IMR-90 (cell line): ENCODE measurements around the gene AMPD1. TPM values are rescaled to one million over a fixed set of nuclear protein-coding genes. Genes with fewer than 3 reads are reported as not detected.

Experiments
- ATAC-seq: fragments of 200-7000 bp; cut with Tn5 transposase; 2 replicates; pipeline ENCODE4 v1.9.1; 2020; ENCODE audit warnings: low read depth, mild to moderate bottlenecking, moderate library complexity
- BruUV-seq: library from RNA; stranded (reverse); fragments of 400-500 nt; replicated peaks from 2 replicates; lab custom pipeline; 2021; lab: Mats Ljungman, UMichigan
- CTCF ChIA-PET: fragments of 300-600 bp; formaldehyde crosslinking; extraction: SDS; loops from one replicate; lab custom pipeline; 2021; ENCODE audit warnings: antibody characterized with exemption; lab: Yijun Ruan, JAX
- POLR2A ChIA-PET: fragments of 300-600 bp; sonication (Branson Sonifier 250); formaldehyde crosslinking; loops from one replicate; lab custom pipeline; 2022; ENCODE audit warnings: antibody characterized with exemption; ENCODE audit not compliant: unreplicated experiment; lab: Charles Lee
- DNase-seq: peaks from one replicate; pipeline ENCODE4 v3.0.0; 2013
- H2AFZ ChIP-seq: replicated peaks from 2 replicates; pipeline ENCODE3; 2013; ENCODE audit warnings: low read length, mild to moderate bottlenecking; ENCODE audit not compliant: poor library complexity
- H2AK5ac ChIP-seq: 2 replicates; pipeline ENCODE4 v1.6.1; 2013; ENCODE audit warnings: low read depth, low read length, inconsistent platforms
- H2AK9ac ChIP-seq: replicated peaks from 2 replicates; pipeline ENCODE3; 2013; ENCODE audit warnings: mild to moderate bottlenecking, low read depth, low read length, moderate library complexity; ENCODE audit not compliant: poor library complexity
- H2BK120ac ChIP-seq: 2 replicates; pipeline ENCODE4 v1.6.1; 2013; ENCODE audit warnings: low read depth, low read length, inconsistent platforms
- H2BK15ac ChIP-seq: 3 replicates; pipeline ENCODE4 v1.6.1; 2013; ENCODE audit warnings: low read depth, low read length, inconsistent platforms
- H2BK20ac ChIP-seq: 2 replicates; pipeline ENCODE4 v1.6.1; 2013; ENCODE audit warnings: low read depth, mild to moderate bottlenecking, inconsistent platforms, low read length, moderate library complexity
- H2BK5ac ChIP-seq: 2 replicates; pipeline ENCODE4 v1.6.1; 2013; ENCODE audit warnings: mild to moderate bottlenecking, low read depth, low read length, inconsistent platforms; ENCODE audit not compliant: poor library complexity, severe bottlenecking
- H3K14ac ChIP-seq: replicated peaks from 2 replicates; pipeline ENCODE4 v1.6.1; 2013; ENCODE audit warnings: low read depth, low read length, inconsistent platforms
- H3K18ac ChIP-seq: 2 replicates; pipeline ENCODE4 v1.6.1; 2013; ENCODE audit warnings: low read depth, low read length, control low read depth
- H3K23ac ChIP-seq: 2 replicates; pipeline ENCODE4 v1.6.1; 2013; ENCODE audit warnings: low read depth, low read length, inconsistent platforms
- H3K27ac ChIP-seq: 2 replicates; pipeline ENCODE4 v1.5.1; 2013; ENCODE audit warnings: mild to moderate bottlenecking, control low read depth, low read length; ENCODE audit not compliant: insufficient read depth
- H3K27me3 ChIP-seq: 2 replicates; pipeline ENCODE4 v1.6.1; 2013; ENCODE audit warnings: low read length; ENCODE audit not compliant: control insufficient read depth, insufficient read depth
- H3K36me3 ChIP-seq: 2 replicates; pipeline ENCODE4 v1.6.1; 2013; ENCODE audit warnings: low read length, mixed read lengths; ENCODE audit not compliant: control insufficient read depth, insufficient read depth
- H3K4ac ChIP-seq: 2 replicates; pipeline ENCODE4 v1.6.1; 2013; ENCODE audit warnings: low read depth, low read length, inconsistent platforms
- H3K4me1 ChIP-seq: 2 replicates; pipeline ENCODE4 v1.6.1; 2013; ENCODE audit warnings: low read length, mixed read lengths; ENCODE audit not compliant: control insufficient read depth, insufficient read depth
- H3K4me2 ChIP-seq: 2 replicates; pipeline ENCODE4 v1.6.1; 2013; ENCODE audit warnings: low read depth, mild to moderate bottlenecking, control low read depth, low read length, moderate library complexity
- H3K4me3 ChIP-seq: 2 replicates; pipeline ENCODE4 v1.5.1; 2013; ENCODE audit warnings: low read depth, mild to moderate bottlenecking, control low read depth, low read length, moderate library complexity; ENCODE audit not compliant: insufficient read depth
- H3K56ac ChIP-seq: 2 replicates; pipeline ENCODE4 v1.6.1; 2013; ENCODE audit warnings: low read length, inconsistent platforms; ENCODE audit not compliant: insufficient read depth; ENCODE audit errors: extremely low read depth
- H3K79me1 ChIP-seq, 2 experiments: 2 replicates each; pipeline ENCODE4 v1.6.1; 2013; ENCODE audit warnings: low read length in 2 of 2, inconsistent platforms in 1 of 2, low read depth in 1 of 2
- H3K9ac ChIP-seq: 2 replicates; pipeline ENCODE4 v1.6.1; 2013; ENCODE audit warnings: low read depth, low read length, control low read depth
- H3K9me1 ChIP-seq: 2 replicates; pipeline ENCODE4 v1.6.1; 2013; ENCODE audit warnings: low read length, inconsistent platforms; ENCODE audit not compliant: insufficient read depth
- H3K9me3 ChIP-seq: 2 replicates; pipeline ENCODE4 v1.6.1; 2013; ENCODE audit warnings: low read length; ENCODE audit not compliant: control insufficient read depth, insufficient read depth
- H4K20me1 ChIP-seq: 2 replicates; pipeline ENCODE4 v1.6.1; 2013; ENCODE audit warnings: low read length, inconsistent platforms; ENCODE audit not compliant: insufficient read depth
- H4K5ac ChIP-seq: 2 replicates; pipeline ENCODE4 v1.6.1; 2013; ENCODE audit warnings: mild to moderate bottlenecking, low read depth, low read length, control low read depth
- H4K8ac ChIP-seq, 2 experiments: 2 replicates each; pipeline ENCODE4 v1.6.1; 2013; ENCODE audit warnings: low read depth in 2 of 2, low read length in 2 of 2, control low read depth in 1 of 2, inconsistent platforms in 1 of 2
- H4K91ac ChIP-seq: 2 replicates; pipeline ENCODE4 v1.6.1; 2013; ENCODE audit warnings: low read depth, low read length, inconsistent platforms; ENCODE audit not compliant: insufficient read depth
- BHLHE40 ChIP-seq: fragments of 150-350 bp; IDR thresholded peaks from 2 replicates; pipeline ENCODE4 v1.6.1; 2016; ENCODE audit warnings: mild to moderate bottlenecking, low read depth, low read length
- CEBPB ChIP-seq: IDR thresholded peaks from 2 replicates; pipeline ENCODE4 v1.6.1; 2012; ENCODE audit warnings: low read depth, low read length, improper control_type of control experiment
- MAFK ChIP-seq: IDR thresholded peaks from 2 replicates; pipeline ENCODE4 v1.6.1; 2012; ENCODE audit warnings: low read depth, low read length, improper control_type of control experiment
- MAZ ChIP-seq: IDR thresholded peaks from 2 replicates; pipeline ENCODE4 v1.6.1; 2012; ENCODE audit warnings: low read depth, mild to moderate bottlenecking, low read length, improper control_type of control experiment, moderate library complexity, borderline replicate concordance
- MXI1 ChIP-seq: IDR thresholded peaks from 2 replicates; pipeline ENCODE4 v1.6.1; 2012; ENCODE audit warnings: low read depth, mild to moderate bottlenecking, low read length, moderate library complexity, borderline replicate concordance
- NFE2L2 ChIP-seq: fragments of 150-350 bp; IDR thresholded peaks from 2 replicates; pipeline ENCODE4 v1.6.1; 2016; ENCODE audit warnings: low read depth, mild to moderate bottlenecking, low read length
- RAD21 ChIP-seq: IDR thresholded peaks from 2 replicates; pipeline ENCODE4 v1.6.1; 2012; ENCODE audit warnings: low read length, improper control_type of control experiment
- RCOR1 ChIP-seq: IDR thresholded peaks from 2 replicates; pipeline ENCODE4 v1.6.1; 2012; ENCODE audit warnings: mild to moderate bottlenecking, low read length, improper control_type of control experiment; ENCODE audit not compliant: insufficient replicate concordance
- WGBS, 2 experiments: methylation state at CpG; one replicate each; pipeline versions ENCODE4 v1.1.5 to v1.1.7; 2013; ENCODE audit warnings: missing lambda C conversion rate in 2 of 2; ENCODE audit not compliant: insufficient read length in 1 of 2; ENCODE audit errors: extremely low coverage in 2 of 2; 5-methylcytosine and 5-hydroxymethylcytosine counted together
- dilution Hi-C: fragments of 300-500 bp; cut with HindIII; formaldehyde crosslinking; loops from one replicate; pipeline ENCODE4 v1.14.3; 2018; ENCODE audit warnings: low sequenced_read_pairs; ENCODE audit not compliant: unreplicated experiment
- in situ Hi-C: fragments of 300-500 bp; cut with MboI; formaldehyde crosslinking; loops from 3 replicates; pipeline ENCODE4 v1.14.3; 2019; ENCODE audit warnings: low sequenced_read_pairs, inconsistent platforms, mixed read lengths
- intact Hi-C: fragments of 100-400 bp; cut with micrococcal nuclease; formaldehyde crosslinking; loops from 2 replicates; pipeline ENCODE4 v1.10.0; 2022
- polyA plus RNA-seq, 3 experiments: library from polyadenylated mRNA; depleted of rRNA; stranded (reverse); fragments of >200 nt; gene quantifications; 2 replicates each; pipeline ENCODE4 v1.2.3, GENCODE V29; 2012; ENCODE audit warnings: low replicate concordance in 1 of 3
- total RNA-seq: library from RNA; depleted of rRNA; stranded (reverse); fragments of >200 nt; gene quantifications from 2 replicates; pipeline ENCODE4 v1.2.3, GENCODE V29; 2012
- TF ChIP-seq, protein P1 (sequence below): fragments of 150-350 bp; IDR thresholded peaks from 2 replicates; pipeline ENCODE4 v1.6.1; 2017; ENCODE audit warnings: mild to moderate bottlenecking, antibody characterized with exemption, low read length, low read depth
- TF ChIP-seq, protein P2 (sequence below): fragments of 150-350 bp; IDR thresholded peaks from 2 replicates; pipeline ENCODE4 v1.6.1; 2016; ENCODE audit warnings: low read depth, mild to moderate bottlenecking, low read length, moderate library complexity, borderline replicate concordance
- TF ChIP-seq, protein P3 (sequence below): conservative IDR thresholded peaks from 2 replicates; pipeline ENCODE4 v1.5.1; 2012; ENCODE audit warnings: mild to moderate bottlenecking, low read depth, low read length, improper control_type of control experiment

The AMPD1 gene
- total and polyA plus RNA-seq, 2 of the 4 experiments (the other 2 are of a cell fraction): not detected

DNA sequence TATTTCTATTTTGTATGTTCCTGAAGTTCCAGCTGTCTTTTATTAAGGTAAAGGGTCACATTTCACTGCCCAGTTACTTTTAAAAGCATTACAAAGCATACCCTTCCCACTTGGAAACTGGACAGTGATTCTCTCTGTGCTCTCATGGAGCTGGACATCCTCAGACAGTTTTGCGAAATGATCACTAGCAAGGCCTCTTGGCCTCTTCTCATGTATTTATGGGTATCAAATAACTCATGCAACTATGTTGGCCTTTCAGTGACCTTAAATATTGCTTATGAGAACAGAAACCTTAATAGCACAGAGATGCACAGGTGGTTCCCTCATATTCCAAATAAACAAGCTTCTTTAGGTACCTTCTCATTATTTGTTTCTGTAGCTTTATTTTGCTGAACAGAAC is 7.9 kb upstream of the AMPD1 start:
- POLR2A ChIA-PET: no interaction called here
- no peak overlapping the region for H4K5ac ChIP-seq
- H2AFZ ChIP-seq: no peak overlapping the region
- no peak overlapping the region for H2BK5ac ChIP-seq
- no peak overlapping the region for H3K23ac ChIP-seq
- in situ Hi-C loops: loop anchor here (25.0 kb wide), 1 partner anchor 741 kb away; no protein-coding TSS in a partner anchor
- peaks cover 11% of the 10 kb centered on the region for H3K36me3 ChIP-seq
- no peak overlapping the region for H3K4me3 ChIP-seq
- H4K8ac ChIP-seq: no peak overlapping the region
- no CpG with 5 or more reads among the region's 1 CpG for WGBS, 2 experiments
- H3K9me1 ChIP-seq: no peaks in the 10 kb centered on the region
- H2AK9ac ChIP-seq: no peak overlapping the region
- no peak overlapping the region for H2AK5ac ChIP-seq
- H3K79me1 ChIP-seq: peaks cover 0 to 4% of the 10 kb centered on the region in 2 experiments; a peak in 2 of 4 replicates
- no peak overlapping the region for H2BK15ac ChIP-seq
- H2BK20ac ChIP-seq: no peak overlapping the region
- no peak overlapping the region for H3K14ac ChIP-seq
- H3K9me3 ChIP-seq: no peaks in the 10 kb centered on the region
- CTCF ChIA-PET: no interaction called here
- H3K4me1 ChIP-seq: no peaks in the 10 kb centered on the region
- no peak overlapping the region for H3K27ac ChIP-seq
- dilution Hi-C loops: no loop called here
- ATAC-seq (no peak), DNase-seq (no peak)
- H3K4ac ChIP-seq: no peak overlapping the region
- H3K27me3 ChIP-seq: no peaks in the 10 kb centered on the region; the same call in 1 of the 2 replicates
- TF ChIP-seq RAD21 (no peak), MXI1 (no peak), MAFK (no peak), RCOR1 (no peak), NFE2L2 (no peak), CEBPB (no peak), MAZ (no peak), BHLHE40 (no peak)
- TF ChIP-seq, protein P1, sequence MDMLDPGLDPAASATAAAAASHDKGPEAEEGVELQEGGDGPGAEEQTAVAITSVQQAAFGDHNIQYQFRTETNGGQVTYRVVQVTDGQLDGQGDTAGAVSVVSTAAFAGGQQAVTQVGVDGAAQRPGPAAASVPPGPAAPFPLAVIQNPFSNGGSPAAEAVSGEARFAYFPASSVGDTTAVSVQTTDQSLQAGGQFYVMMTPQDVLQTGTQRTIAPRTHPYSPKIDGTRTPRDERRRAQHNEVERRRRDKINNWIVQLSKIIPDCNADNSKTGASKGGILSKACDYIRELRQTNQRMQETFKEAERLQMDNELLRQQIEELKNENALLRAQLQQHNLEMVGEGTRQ: no peak
- TF ChIP-seq, protein P2, sequence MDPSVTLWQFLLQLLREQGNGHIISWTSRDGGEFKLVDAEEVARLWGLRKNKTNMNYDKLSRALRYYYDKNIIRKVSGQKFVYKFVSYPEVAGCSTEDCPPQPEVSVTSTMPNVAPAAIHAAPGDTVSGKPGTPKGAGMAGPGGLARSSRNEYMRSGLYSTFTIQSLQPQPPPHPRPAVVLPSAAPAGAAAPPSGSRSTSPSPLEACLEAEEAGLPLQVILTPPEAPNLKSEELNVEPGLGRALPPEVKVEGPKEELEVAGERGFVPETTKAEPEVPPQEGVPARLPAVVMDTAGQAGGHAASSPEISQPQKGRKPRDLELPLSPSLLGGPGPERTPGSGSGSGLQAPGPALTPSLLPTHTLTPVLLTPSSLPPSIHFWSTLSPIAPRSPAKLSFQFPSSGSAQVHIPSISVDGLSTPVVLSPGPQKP: no peak
- TF ChIP-seq, protein P3, sequence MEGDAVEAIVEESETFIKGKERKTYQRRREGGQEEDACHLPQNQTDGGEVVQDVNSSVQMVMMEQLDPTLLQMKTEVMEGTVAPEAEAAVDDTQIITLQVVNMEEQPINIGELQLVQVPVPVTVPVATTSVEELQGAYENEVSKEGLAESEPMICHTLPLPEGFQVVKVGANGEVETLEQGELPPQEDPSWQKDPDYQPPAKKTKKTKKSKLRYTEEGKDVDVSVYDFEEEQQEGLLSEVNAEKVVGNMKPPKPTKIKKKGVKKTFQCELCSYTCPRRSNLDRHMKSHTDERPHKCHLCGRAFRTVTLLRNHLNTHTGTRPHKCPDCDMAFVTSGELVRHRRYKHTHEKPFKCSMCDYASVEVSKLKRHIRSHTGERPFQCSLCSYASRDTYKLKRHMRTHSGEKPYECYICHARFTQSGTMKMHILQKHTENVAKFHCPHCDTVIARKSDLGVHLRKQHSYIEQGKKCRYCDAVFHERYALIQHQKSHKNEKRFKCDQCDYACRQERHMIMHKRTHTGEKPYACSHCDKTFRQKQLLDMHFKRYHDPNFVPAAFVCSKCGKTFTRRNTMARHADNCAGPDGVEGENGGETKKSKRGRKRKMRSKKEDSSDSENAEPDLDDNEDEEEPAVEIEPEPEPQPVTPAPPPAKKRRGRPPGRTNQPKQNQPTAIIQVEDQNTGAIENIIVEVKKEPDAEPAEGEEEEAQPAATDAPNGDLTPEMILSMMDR: no peak
- no peak overlapping the region for H3K56ac ChIP-seq
- no peak overlapping the region for H3K18ac ChIP-seq
- no TSS peak for BruUV-seq
- H4K20me1 ChIP-seq: no peaks in the 10 kb centered on the region
- H2BK120ac ChIP-seq: no peak overlapping the region
- intact Hi-C loops: no loop called here
- H4K91ac ChIP-seq: no peak overlapping the region
- no peak overlapping the region for H3K4me2 ChIP-seq
- no peak overlapping the region for H3K9ac ChIP-seq
